Ovary (tissue), 9 donors: ENCODE results near the gene CAPN15. TPM values are rescaled to one million over a fixed set of nuclear protein-coding genes. Genes with fewer than 3 reads are reported as not detected.
A peak's percentile ranks its signal among the peaks of the same experiment; 100 is the strongest.

Experiments used
- DNase-seq, 5 donors: peaks; one replicate each; pipeline ENCODE4 v3.0.0-alpha.2; 2019 to 2020
- H3K27ac ChIP-seq, 2 donors: fragments of 200-600 bp; one replicate each; pipeline versions ENCODE4 v1.5.1 to v1.8.0; 2019 to 2022
- H3K27me3 ChIP-seq: fragments of 200-600 bp; one replicate; pipeline ENCODE4 v1.8.0; 2022
- H3K36me3 ChIP-seq: fragments of 200-600 bp; sonication (generic); one replicate; pipeline ENCODE4 v1.5.1; 2019
- H3K4me1 ChIP-seq: one replicate; pipeline ENCODE4 v1.8.1; 2013; ENCODE audit warnings: mild to moderate bottlenecking, moderate library complexity; ENCODE audit not compliant: insufficient read depth
- H3K4me3 ChIP-seq: fragments of 200-600 bp; sonication (generic); one replicate; pipeline ENCODE4 v1.5.1; 2017
- H3K9me3 ChIP-seq, 2 donors: fragments of 200-600 bp in 1 of 2; sonication (generic) in 1 of 2; one replicate each; pipeline versions ENCODE4 v1.5.1 to v1.8.1; 2013 to 2019; ENCODE audit warnings: mild to moderate bottlenecking in 1 of 2, moderate library complexity in 1 of 2
- EP300 ChIP-seq: sonication (generic); formaldehyde crosslinking; IDR thresholded peaks from one replicate; pipeline ENCODE4 v1.6.1; 2017; ENCODE audit warnings: antibody characterized with exemption
- POLR2A ChIP-seq: fragments of 450-650 bp; IDR thresholded peaks from one replicate; pipeline ENCODE4 v1.6.1; 2017; ENCODE audit warnings: antibody characterized with exemption, mild to moderate bottlenecking, moderate library complexity
- WGBS, 3 donors: extraction: QIAGEN DNeasy Blood & Tissue Kit in 1 of 3; methylation state at CpG; one replicate each; pipeline versions ENCODE4 v1.1.5 to v1.1.7; 2013 to 2017; 5-methylcytosine and 5-hydroxymethylcytosine counted together
- intact Hi-C, 4 donors: fragments of 100-400 bp; cut with DNase I; formaldehyde crosslinking; loops; one replicate each; pipeline versions ENCODE4 v1.11.0 to v1.15.1; 2022 to 2023
- polyA plus RNA-seq, 2 donors: library from polyadenylated mRNA; stranded (reverse); fragments of 200-250 nt in 1 of 2; fragments of 350-450 nt in 1 of 2; fragmentation: Illumina TruSeq in 1 of 2; extraction: RNeasy Lipid Tissue Mini Kit (QIAGEN cat#74804) in 1 of 2; gene quantifications; one replicate each; pipeline ENCODE4 v1.2.3, GENCODE V29; 2013 to 2014
- total RNA-seq, 7 donors: library from RNA; depleted of rRNA in 2 of 7; stranded (reverse); fragments of >200 nt in 2 of 7; fragmentation: NEBNext Ultra II Directional in 3 of 7; extraction: Animal tissue kit (Norgen Biotek cat#: 25700) in 3 of 7; gene quantifications; one replicate each; pipeline versions ENCODE4 v1.1.0 to v1.2.4, GENCODE V29; 2016 to 2023
- TF ChIP-seq, protein P1 (sequence below), 3 donors: fragments of 450-650 bp in 2 of 3; fragments of 200-600 bp in 1 of 3; IDR thresholded peaks; one replicate each; pipeline versions ENCODE4 v1.5.1 to v1.8.0; 2016 to 2022; ENCODE audit warnings: antibody characterized with exemption in 3 of 3, mild to moderate bottlenecking in 1 of 3
- donor health status: DM: no; HTN: no; CAD: no; lungs with moderate emphysema.
- donor health status: DM: no; HTN: no; CAD: no.
- donor health status: Bipolar disorder and iron deficiency.
- donor health status: DM: yes; HTN: yes; CAD: no.
- donor health status: DM: no; HTN: no; CAD: no.
- donor health status: DM: yes; HTN: yes; CAD: no.

The CAPN15 gene
- total and polyA plus RNA-seq, 9 donors, result 1.6 to 38.9 (median 25.0) TPM

DNA sequence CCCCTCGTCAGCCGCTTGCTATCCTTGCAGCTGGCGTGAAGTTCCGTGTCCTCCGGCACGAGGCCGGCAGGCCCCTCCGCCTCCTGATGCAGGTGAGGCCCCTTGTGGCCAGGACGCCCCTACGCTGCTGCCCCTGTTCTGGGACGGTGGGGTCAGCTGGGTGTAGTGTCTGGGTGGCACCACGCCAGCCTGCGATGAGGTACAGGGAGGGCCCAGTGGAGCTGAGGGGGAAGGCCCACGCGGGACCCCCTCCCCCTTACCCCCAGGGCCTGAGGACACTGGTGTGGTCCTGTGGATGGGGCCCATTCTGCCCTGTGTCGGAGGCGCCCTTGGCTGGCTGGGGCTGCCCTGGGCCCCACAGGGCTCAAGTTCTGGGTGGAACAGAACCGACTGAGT lies 54.7 kb downstream of the CAPN15 start:
- no peak for DNase-seq
- Histone ChIP-seq H3K27ac (no peak overlapping the region), H3K9me3 (no peaks in the 10 kb centered on the region), H3K4me1 (no peaks in the 10 kb centered on the region), H3K27me3 (no peaks in the 10 kb centered on the region), H3K4me3 (no peak overlapping the region), H3K36me3 (no peaks in the 10 kb centered on the region)
- intact Hi-C loops, result loop anchor here in 2 of 4 donors (5.0 kb wide), 2 partner anchors 60 to 80 kb away; partner anchors contain the start of gene MCRIP2 (in 1 of the 2)
- no peak for TF ChIP-seq EP300
- TF ChIP-seq, protein P1, sequence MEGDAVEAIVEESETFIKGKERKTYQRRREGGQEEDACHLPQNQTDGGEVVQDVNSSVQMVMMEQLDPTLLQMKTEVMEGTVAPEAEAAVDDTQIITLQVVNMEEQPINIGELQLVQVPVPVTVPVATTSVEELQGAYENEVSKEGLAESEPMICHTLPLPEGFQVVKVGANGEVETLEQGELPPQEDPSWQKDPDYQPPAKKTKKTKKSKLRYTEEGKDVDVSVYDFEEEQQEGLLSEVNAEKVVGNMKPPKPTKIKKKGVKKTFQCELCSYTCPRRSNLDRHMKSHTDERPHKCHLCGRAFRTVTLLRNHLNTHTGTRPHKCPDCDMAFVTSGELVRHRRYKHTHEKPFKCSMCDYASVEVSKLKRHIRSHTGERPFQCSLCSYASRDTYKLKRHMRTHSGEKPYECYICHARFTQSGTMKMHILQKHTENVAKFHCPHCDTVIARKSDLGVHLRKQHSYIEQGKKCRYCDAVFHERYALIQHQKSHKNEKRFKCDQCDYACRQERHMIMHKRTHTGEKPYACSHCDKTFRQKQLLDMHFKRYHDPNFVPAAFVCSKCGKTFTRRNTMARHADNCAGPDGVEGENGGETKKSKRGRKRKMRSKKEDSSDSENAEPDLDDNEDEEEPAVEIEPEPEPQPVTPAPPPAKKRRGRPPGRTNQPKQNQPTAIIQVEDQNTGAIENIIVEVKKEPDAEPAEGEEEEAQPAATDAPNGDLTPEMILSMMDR (IDR thresholded peaks at IDR 0.05), result no peak
- 80 to 88% (median 82%) methylated on average over 14 to 18 of the region's 18 CpGs for WGBS, 3 donors

DNA sequence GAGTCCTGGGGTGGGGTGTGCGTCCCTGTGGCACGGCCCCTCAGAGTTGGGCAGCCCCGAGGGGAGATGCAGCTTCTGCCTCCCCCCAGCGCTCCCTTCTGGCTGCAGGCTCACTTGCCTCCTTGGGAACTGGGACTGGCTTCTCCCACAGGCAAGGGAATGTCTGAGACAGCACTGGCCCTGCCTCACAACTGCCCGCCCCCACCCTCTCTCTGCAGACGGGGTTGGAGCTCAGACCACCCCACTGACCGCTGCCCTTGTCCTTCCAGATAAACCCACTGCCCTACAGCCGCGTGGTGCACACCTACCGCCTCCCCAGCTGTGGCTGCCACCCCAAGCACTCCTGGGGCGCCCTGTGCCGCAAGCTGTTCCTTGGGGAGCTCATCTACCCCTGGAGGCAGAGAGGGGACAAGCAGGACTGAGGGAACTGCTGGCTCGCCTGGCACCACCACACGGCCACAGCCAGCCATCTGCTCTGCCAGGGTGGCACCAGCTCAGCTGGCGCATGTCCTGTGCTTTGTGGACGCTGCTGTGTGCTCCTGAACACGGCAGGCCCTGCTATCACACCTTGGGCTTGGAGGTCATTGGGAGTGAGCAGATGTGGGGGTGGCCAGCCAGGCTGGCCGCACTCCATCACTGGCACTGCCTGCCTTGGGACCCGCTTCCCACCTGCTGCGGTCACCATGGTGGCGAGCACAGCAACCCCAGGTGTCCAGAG lies 55.3 kb downstream of the CAPN15 start:
- H3K4me1 ChIP-seq, result no peaks in the 10 kb centered on the region
- no peak overlapping the region for H3K4me3 ChIP-seq
- H3K27ac ChIP-seq, result no peak overlapping the region
- H3K36me3 ChIP-seq, result no peaks in the 10 kb centered on the region
- no peak for DNase-seq
- no peaks in the 10 kb centered on the region for H3K27me3 ChIP-seq
- WGBS, 3 donors, result 82 to 85% (median 83%) methylated on average over 21 of the region's 21 CpGs
- no peaks in the 10 kb centered on the region for H3K9me3 ChIP-seq
- intact Hi-C loops, result loop anchor here in 2 of 4 donors (5.0 kb wide), 2 partner anchors 60 to 80 kb away; partner anchors contain the start of gene MCRIP2 (in 1 of the 2)
- TF ChIP-seq POLR2A (no peak), EP300 (no peak)
- TF ChIP-seq, protein P1 (IDR thresholded peaks at IDR 0.05), result no peak

- TF ChIP-seq, protein P1 (IDR thresholded peaks at IDR 0.05), result no peak
- no peak for TF ChIP-seq EP300
- no peak for TF ChIP-seq POLR2A
- peaks cover 6% of the 10 kb centered on the region for H3K4me1 ChIP-seq
- DNase-seq, result peak in 1 of 5 donors; percentile 21
- no peak overlapping the region for H3K27ac ChIP-seq
- H3K4me3 ChIP-seq, result no peak overlapping the region
- 49 to 56% (median 52%) methylated on average over 10 to 16 of the region's 16 CpGs for WGBS, 3 donors
- intact Hi-C loops, result loop anchor here in 2 of 4 donors (5.0 kb wide), 2 partner anchors 59 to 79 kb away; partner anchors contain the start of gene MCRIP2 (in 1 of the 2)
- H3K36me3 ChIP-seq, result no peaks in the 10 kb centered on the region
- no peaks in the 10 kb centered on the region for H3K9me3 ChIP-seq
- no peaks in the 10 kb centered on the region for H3K27me3 ChIP-seq
Observed at GRCh38 chr16:583470-583814, 55.9 kb downstream of the CAPN15 start.

GRCh38 chr16:583815-584591 lies 56.5 kb downstream of the CAPN15 start:
- 20 to 44% (median 42%) methylated on average over 31 to 38 of the region's 38 CpGs for WGBS, 3 donors
- intact Hi-C loops, result loop anchor here in 2 of 4 donors (5.0 kb wide), 2 partner anchors 58 to 78 kb away; partner anchors contain the start of gene MCRIP2 (in 1 of the 2)
- Histone ChIP-seq H3K36me3 (no peaks in the 10 kb centered on the region), H3K27ac (no peak overlapping the region), H3K4me3 (no peak overlapping the region), H3K27me3 (no peaks in the 10 kb centered on the region), H3K4me1 (peaks cover 6% of the 10 kb centered on the region), H3K9me3 (no peaks in the 10 kb centered on the region)
- TF ChIP-seq POLR2A, result no peak
- no peak for TF ChIP-seq EP300
- TF ChIP-seq, protein P1 (IDR thresholded peaks at IDR 0.05), result no peak
- peak in 4 of 5 donors; percentile 30 to 56 (median 36) for DNase-seq
